Measurements from ENCODE around the gene ATAD3C. TPM values are rescaled to one million over a fixed set of nuclear protein-coding genes. Genes with fewer than 3 reads are reported as not detected.

ATAD3C gene
- polyA plus RNA-seq, 2 of the 4 experiments (the other 2 are of a cell fraction): not detected

GRCh38 chr1:1419813-1420653 is 29.5 kb upstream of the ATAD3C start:
- TF ChIP-seq POLR2A (IDR thresholded peaks at IDR 0.05; ENCODE audit: low read length) (no peak), REST (IDR thresholded peaks at IDR 0.05) (no peak), RCOR1 (IDR thresholded peaks at IDR 0.05; ENCODE audit: low read depth, low read length) (no peak), KDM1A (IDR thresholded peaks at IDR 0.05; ENCODE audit: low read depth) (no peak)
- no peaks in the 10 kb centered on the region for H3K9me3 ChIP-seq
- no peak overlapping the region for H3K27ac ChIP-seq
- ATAC-seq: no peak
- no peak for DNase-seq (ENCODE audit: low read depth in 1 of 2, low spot score in 1 of 2)
- CTCF ChIA-PET: interaction anchor here (0.6 kb wide), 1 partner anchor 11 kb away, joined by 3 read pairs; no protein-coding TSS in a partner anchor
- H3K4me1 ChIP-seq: 0 out of 3 replicates have a peak, but pooled peaks cover 3% of the 10 kb centered on the region
- FAIRE-seq: no peak
- H3K4me2 ChIP-seq: no peak overlapping the region
- H3K4me3 ChIP-seq: no peak overlapping the region
- 91% methylated on average over 20 of the region's 112 CpGs for WGBS (ENCODE audit: missing lambda C conversion rate)
- POLR2A ChIA-PET: no interaction called here

- ATAC-seq: no peak
- H3K4me3 ChIP-seq: no peak overlapping the region
- no peak for TF ChIP-seq NFE2L2 (conservative IDR thresholded peaks at IDR 0.05; ENCODE audit: low read length)
- TF ChIP-seq POLR2A (IDR thresholded peaks at IDR 0.05; ENCODE audit: low read length): no peak
- no peak for TF ChIP-seq SREBF2 (IDR thresholded peaks at IDR 0.05)
- no peak for TF ChIP-seq HEYL (CRISPR knock-in tag; IDR thresholded peaks at IDR 0.05)
- TF ChIP-seq KDM5A (IDR thresholded peaks at IDR 0.05): no peak
- TF ChIP-seq FOSB (CRISPR knock-in tag; IDR thresholded peaks at IDR 0.05): no peak
- no peak for TF ChIP-seq RCOR1 (IDR thresholded peaks at IDR 0.05; ENCODE audit: low read depth, low read length)
- TF ChIP-seq MAZ (IDR thresholded peaks at IDR 0.05; ENCODE audit: borderline replicate concordance, low read depth, low read length): no peak
- ChIA-PET CTCF (interaction anchor here (0.6 kb wide), 1 partner anchor 10 kb away, joined by 3 read pairs; no protein-coding TSS in a partner anchor), POLR2A (no interaction called here)
- H3K27ac ChIP-seq: no peak overlapping the region
- no peak for DNase-seq (ENCODE audit: low read depth in 1 of 2, low spot score in 1 of 2)
- H3K9me3 ChIP-seq: no peaks in the 10 kb centered on the region
- FAIRE-seq: no peak
- no peak overlapping the region for H3K4me2 ChIP-seq
- H3K4me1 ChIP-seq: 0 out of 3 replicates have a peak, but pooled peaks cover 3% of the 10 kb centered on the region
- 33% methylated on average over 1 of the region's 12 CpGs for WGBS (ENCODE audit: missing lambda C conversion rate)
Observed at GRCh38 chr1:1420654-1421141, 28.8 kb upstream of the ATAD3C start.

GRCh38 chr1:1421147-1421906 is 28.2 kb upstream of the ATAD3C start, which contains the start of gene ANKRD65:
Gene ANKRD65, minus strand, starts transcription at chr1:1421276. Its CDS starts 271 bp downstream, at chr1:1421005.
- Histone ChIP-seq H3K4me1 (0 out of 3 replicates have a peak, but pooled peaks cover 3% of the 10 kb centered on the region), H3K27ac (peak within 1 kb of the TSS in 1 of 2 experiments; percentile 52; a peak in 2 of 6 replicates), H3K4me2 (no peak within 1 kb of the TSS), H3K9me3 (no peaks in the 10 kb centered on the region), H3K4me3 (no peak within 1 kb of the TSS)
- 77% methylated on average over 7 of the region's 18 CpGs for WGBS (ENCODE audit: missing lambda C conversion rate)
- FAIRE-seq: no peak
- no peak for DNase-seq (ENCODE audit: low read depth in 1 of 2, low spot score in 1 of 2)
- POLR2A ChIA-PET: no interaction called here
- no peak for ATAC-seq
- CTCF ChIA-PET: no interaction called here
- no peak for TF ChIP-seq PHF8 (IDR thresholded peaks at IDR 0.05; ENCODE audit: borderline replicate concordance, low read depth)
- no peak for TF ChIP-seq EHF (CRISPR knock-in tag; IDR thresholded peaks at IDR 0.05)
- TF ChIP-seq ESRRA (IDR thresholded peaks at IDR 0.05; ENCODE audit: borderline replicate concordance, low read length): no peak
- TF ChIP-seq USF2 (IDR thresholded peaks at IDR 0.05): no peak
- no peak for TF ChIP-seq ZFP36 (IDR thresholded peaks at IDR 0.05; ENCODE audit: borderline replicate concordance, partially characterized antibody)
- TF ChIP-seq POLR2AphosphoS2 (conservative IDR thresholded peaks at IDR 0.05; ENCODE audit: low read length): no peak
- no peak for TF ChIP-seq BCL3 (IDR thresholded peaks at IDR 0.05)
- no peak for TF ChIP-seq HOXB5 (CRISPR knock-in tag; IDR thresholded peaks at IDR 0.05)
- no peak for TF ChIP-seq HOXB13 (CRISPR knock-in tag; IDR thresholded peaks at IDR 0.05; ENCODE audit: low read depth)
- no peak for TF ChIP-seq ZSCAN20 (CRISPR knock-in tag; IDR thresholded peaks at IDR 0.05)
- no peak for TF ChIP-seq MAX (IDR thresholded peaks at IDR 0.05)
- no peak for TF ChIP-seq FOSB (CRISPR knock-in tag; IDR thresholded peaks at IDR 0.05)
- TF ChIP-seq NR3C1 (IDR thresholded peaks at IDR 0.05): no peak

Data from A549 (cell line).